Urothelium cell line (cell line): Measurements from ENCODE around the gene PRDM2.
"Not testable (repeated sequence)": the region's sequence is repeated elsewhere in the genome, so short reads cannot be mapped to it uniquely, and the experiment has no call there.

Source experiments
- DNase-seq: peaks from one replicate; pipeline ENCODE4 v3.0.0; 2011; ENCODE audit warnings: low spot score, mixed read lengths
- FAIRE-seq: peaks from 2 replicates; lab custom pipeline; 2011; peaks lifted over from hg19 to GRCh38; lab: Jason Lieb, UNC

The PRDM2 gene

GRCh38 chr1:13699936-13700520 is at the start of gene PRDM2:
TSS of gene PRDM2 (plus strand) at chr1:13700188. CDS start at chr1:13715606, 15,418 bp downstream.
- FAIRE-seq (no peak), DNase-seq (peak; percentile 65)

GRCh38 chr1:13651279-13651678 is 48.7 kb upstream of the PRDM2 start:
- no peak for DNase-seq
- FAIRE-seq: no peak

- no peak for FAIRE-seq
- DNase-seq: no peak
Measured at GRCh38 chr1:13652238-13652637, 47.8 kb upstream of the PRDM2 start.

GRCh38 chr1:13661539-13661938 is 38.4 kb upstream of the PRDM2 start:
- FAIRE-seq: peak; percentile 46
- peak; percentile 80 for DNase-seq

GRCh38 chr1:13662493-13662892 is 37.5 kb upstream of the PRDM2 start:
- DNase-seq: peak; percentile 15
- FAIRE-seq: no peak

- DNase-seq (no peak), FAIRE-seq (no peak)
Measured at GRCh38 chr1:13663969-13664368, 36.0 kb upstream of the PRDM2 start.

- FAIRE-seq: no peak
Measured at GRCh38 chr1:13664451-13664850, 35.5 kb upstream of the PRDM2 start.

GRCh38 chr1:13666317-13666716 is 33.7 kb upstream of the PRDM2 start:
- DNase-seq: no peak
- no peak for FAIRE-seq

More at GRCh38 chr1:13664451-13664850, 35.5 kb upstream of the PRDM2 start:
- DNase-seq: no peak

GRCh38 chr1:13667691-13668090 is 32.3 kb upstream of the PRDM2 start:
- FAIRE-seq (no peak), DNase-seq (no peak)

- no peak for FAIRE-seq
- DNase-seq: no peak
Measured at GRCh38 chr1:13674377-13674776, 25.6 kb upstream of the PRDM2 start.

GRCh38 chr1:13675151-13675651 is 24.8 kb upstream of the PRDM2 start:
- FAIRE-seq (no peak), DNase-seq (no peak)

GRCh38 chr1:13677896-13678295 is 22.1 kb upstream of the PRDM2 start:
- FAIRE-seq (no peak), DNase-seq (no peak)

GRCh38 chr1:13679651-13680050 is 20.3 kb upstream of the PRDM2 start:
- no peak for DNase-seq
- no peak for FAIRE-seq

GRCh38 chr1:13680609-13681008 is 19.4 kb upstream of the PRDM2 start:
- DNase-seq, FAIRE-seq: not testable (repeated sequence)

- FAIRE-seq: no peak
- no peak for DNase-seq
Measured at GRCh38 chr1:13681921-13682320, 18.1 kb upstream of the PRDM2 start.

GRCh38 chr1:13682444-13682843 is 17.5 kb upstream of the PRDM2 start:
- DNase-seq (no peak), FAIRE-seq (no peak)

- FAIRE-seq: no peak
- no peak for DNase-seq
Measured at GRCh38 chr1:13683206-13683605, 16.8 kb upstream of the PRDM2 start.

GRCh38 chr1:13687151-13687715 is 12.8 kb upstream of the PRDM2 start:
- no peak for FAIRE-seq
- DNase-seq: no peak

- FAIRE-seq, DNase-seq: not testable (repeated sequence)
Measured at GRCh38 chr1:13693094-13693493, 6.9 kb upstream of the PRDM2 start.

- DNase-seq (no peak), FAIRE-seq (no peak)
Measured at GRCh38 chr1:13694886-13695684, 4.9 kb upstream of the PRDM2 start.

GRCh38 chr1:13697738-13698137 is 2.2 kb upstream of the PRDM2 start:
- FAIRE-seq: no peak
- no peak for DNase-seq

GRCh38 chr1:13699510-13699909 is 478 bp upstream of the PRDM2 start:
- DNase-seq (peak; percentile 29), FAIRE-seq (no peak)
